ENCODE results near the gene BTG4.

DNA sequence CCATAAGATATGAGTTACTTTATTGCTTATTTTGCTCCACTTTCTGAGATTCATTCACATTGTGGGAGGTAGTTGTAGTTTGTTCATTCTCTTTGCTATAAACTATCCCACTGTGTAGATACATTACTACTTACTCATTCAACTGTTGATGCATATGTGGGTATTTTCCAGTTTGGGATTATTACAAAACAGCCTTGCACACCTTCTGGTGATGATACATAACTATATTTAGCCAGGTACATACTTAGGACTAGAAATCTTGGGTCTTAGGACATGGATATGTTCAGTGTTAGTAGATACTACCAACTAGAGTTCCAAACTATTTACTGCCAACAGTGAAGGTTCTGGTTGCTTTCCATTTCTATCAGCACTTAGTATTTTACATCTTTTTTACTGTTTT lies 37.8 kb downstream of the BTG4 start:
- TF ChIP-seq SIN3A (IDR thresholded peaks at IDR 0.05; ENCODE audit: borderline replicate concordance, insufficient read depth, low read length): no peak
- no peak for TF ChIP-seq POLR2AphosphoS5 (IDR thresholded peaks at IDR 0.05; ENCODE audit: low read depth, low read length)

Measured in PFSK-1 (cell line).